IPS-15b (cell line): ENCODE results near the gene BBS12.

ENCODE experiments used
- H3K27me3 ChIP-seq: one replicate; pipeline ENCODE4 v1.6.1; 2013; ENCODE audit warnings: low read length; ENCODE audit not compliant: control insufficient read depth, insufficient read depth
- H3K36me3 ChIP-seq: one replicate; pipeline ENCODE4 v1.6.1; 2013; ENCODE audit warnings: low read length; ENCODE audit not compliant: control insufficient read depth, insufficient read depth
- H3K4me1 ChIP-seq: one replicate; pipeline ENCODE4 v1.6.1; 2013; ENCODE audit warnings: mild to moderate bottlenecking, low read length; ENCODE audit not compliant: control insufficient read depth, insufficient read depth
- H3K4me3 ChIP-seq: one replicate; pipeline ENCODE4 v1.5.1; 2013; ENCODE audit warnings: low read depth, low read length
- H3K9ac ChIP-seq: one replicate; pipeline ENCODE4 v1.6.1; 2013; ENCODE audit warnings: low read depth, mild to moderate bottlenecking, low read length
- H3K9me3 ChIP-seq: one replicate; pipeline ENCODE4 v1.6.1; 2013; ENCODE audit warnings: mild to moderate bottlenecking, low read length; ENCODE audit not compliant: control insufficient read depth, insufficient read depth

Gene BBS12

GRCh38 chr4:122718281-122718680 lies 14.2 kb upstream of the BBS12 start:
- Histone ChIP-seq H3K36me3 (no peaks in the 10 kb centered on the region), H3K27me3 (no peaks in the 10 kb centered on the region), H3K4me3 (no peak overlapping the region), H3K4me1 (no peaks in the 10 kb centered on the region), H3K9ac (no peak overlapping the region), H3K9me3 (no peaks in the 10 kb centered on the region)

- H3K9me3 ChIP-seq: no peaks in the 10 kb centered on the region
- H3K27me3 ChIP-seq: no peaks in the 10 kb centered on the region
- no peaks in the 10 kb centered on the region for H3K4me1 ChIP-seq
- H3K9ac ChIP-seq: no peak overlapping the region
- no peaks in the 10 kb centered on the region for H3K36me3 ChIP-seq
- no peak overlapping the region for H3K4me3 ChIP-seq
These were observed 10.2 kb upstream of the BBS12 start for GRCh38 chr4:122722256-122722655.

GRCh38 chr4:122728856-122729255 lies 3.6 kb upstream of the BBS12 start:
- Histone ChIP-seq H3K4me3 (no peak overlapping the region), H3K4me1 (no peaks in the 10 kb centered on the region), H3K27me3 (no peaks in the 10 kb centered on the region), H3K36me3 (no peaks in the 10 kb centered on the region), H3K9me3 (no peaks in the 10 kb centered on the region), H3K9ac (no peak overlapping the region)

GRCh38 chr4:122731676-122732075 lies 828 bp upstream of the BBS12 start:
- H3K27me3 ChIP-seq: no peaks in the 10 kb centered on the region
- H3K36me3 ChIP-seq: no peaks in the 10 kb centered on the region
- H3K4me1 ChIP-seq: no peaks in the 10 kb centered on the region
- H3K9me3 ChIP-seq: no peaks in the 10 kb centered on the region
- H3K4me3 ChIP-seq: peak overlapping the region; percentile 30
- H3K9ac ChIP-seq: no peak overlapping the region

GRCh38 chr4:122733787-122734120 lies 1.2 kb downstream of the BBS12 start:
- no peaks in the 10 kb centered on the region for H3K4me1 ChIP-seq
- no peaks in the 10 kb centered on the region for H3K9me3 ChIP-seq
- peak overlapping the region; percentile 95 for H3K4me3 ChIP-seq
- no peaks in the 10 kb centered on the region for H3K36me3 ChIP-seq
- H3K27me3 ChIP-seq: no peaks in the 10 kb centered on the region
- no peak overlapping the region for H3K9ac ChIP-seq

GRCh38 chr4:122739174-122739573 lies 6.7 kb downstream of the BBS12 start:
- H3K9ac ChIP-seq: no peak overlapping the region
- no peaks in the 10 kb centered on the region for H3K27me3 ChIP-seq
- no peaks in the 10 kb centered on the region for H3K9me3 ChIP-seq
- H3K4me3 ChIP-seq: no peak overlapping the region
- no peaks in the 10 kb centered on the region for H3K4me1 ChIP-seq
- H3K36me3 ChIP-seq: no peaks in the 10 kb centered on the region

GRCh38 chr4:122742933-122743829 lies 10.7 kb downstream of the BBS12 start:
- Histone ChIP-seq H3K9me3 (no peaks in the 10 kb centered on the region), H3K4me1 (no peaks in the 10 kb centered on the region), H3K9ac (no peak overlapping the region), H3K4me3 (no peak overlapping the region), H3K27me3 (no peaks in the 10 kb centered on the region), H3K36me3 (no peaks in the 10 kb centered on the region)

- Histone ChIP-seq H3K9ac (no peak overlapping the region), H3K27me3 (no peaks in the 10 kb centered on the region), H3K4me1 (no peaks in the 10 kb centered on the region), H3K36me3 (no peaks in the 10 kb centered on the region), H3K4me3 (no peak overlapping the region), H3K9me3 (no peaks in the 10 kb centered on the region)
These were observed 11.7 kb downstream of the BBS12 start for GRCh38 chr4:122744229-122744628.

- no peak overlapping the region for H3K9ac ChIP-seq
- H3K27me3 ChIP-seq: no peaks in the 10 kb centered on the region
- H3K36me3 ChIP-seq: no peaks in the 10 kb centered on the region
- no peak overlapping the region for H3K4me3 ChIP-seq
- no peaks in the 10 kb centered on the region for H3K4me1 ChIP-seq
- H3K9me3 ChIP-seq: no peaks in the 10 kb centered on the region
These were observed 14.0 kb downstream of the BBS12 start for GRCh38 chr4:122746485-122746965.

- Histone ChIP-seq H3K9ac (no peak overlapping the region), H3K4me1 (no peaks in the 10 kb centered on the region), H3K4me3 (no peak overlapping the region), H3K9me3 (no peaks in the 10 kb centered on the region), H3K27me3 (no peaks in the 10 kb centered on the region), H3K36me3 (no peaks in the 10 kb centered on the region)
These were observed 14.6 kb downstream of the BBS12 start for GRCh38 chr4:122747068-122747467.

- Histone ChIP-seq H3K27me3 (no peaks in the 10 kb centered on the region), H3K9ac (no peak overlapping the region), H3K4me3 (no peak overlapping the region), H3K36me3 (no peaks in the 10 kb centered on the region), H3K4me1 (no peaks in the 10 kb centered on the region), H3K9me3 (no peaks in the 10 kb centered on the region)
These were observed 15.4 kb downstream of the BBS12 start for GRCh38 chr4:122747883-122748282.

GRCh38 chr4:122749704-122750454 lies 17.4 kb downstream of the BBS12 start:
- H3K4me1 ChIP-seq: no peaks in the 10 kb centered on the region
- H3K4me3 ChIP-seq: no peak overlapping the region
- H3K36me3 ChIP-seq: no peaks in the 10 kb centered on the region
- no peaks in the 10 kb centered on the region for H3K9me3 ChIP-seq
- H3K27me3 ChIP-seq: no peaks in the 10 kb centered on the region
- H3K9ac ChIP-seq: no peak overlapping the region
